K562 (cell line): ENCODE results near the gene OR8A1. TPM values are rescaled to one million over a fixed set of nuclear protein-coding genes. Genes with fewer than 3 reads are reported as not detected.

ENCODE experiments used
- ATAC-seq: fragments of 200-7000 bp; cut with Tn5 transposase; 3 replicates; pipeline ENCODE4 v1.9.1; 2020; ENCODE audit warnings: moderate library complexity
- BruUV-seq: library from RNA; stranded (reverse); fragments of 400-500 nt; replicated peaks from 2 replicates; lab custom pipeline; 2021; lab: Mats Ljungman, UMichigan
- CTCF ChIA-PET: fragments of 300-600 bp; formaldehyde crosslinking; extraction: SDS; loops from one replicate; lab custom pipeline; 2021; ENCODE audit warnings: low intra/inter-chr PET ratio; lab: Yijun Ruan, JAX
- POLR2A ChIA-PET: fragments of 300-600, 350-650 bp; sonication (Branson Sonifier 250); formaldehyde crosslinking; extraction: SDS; loops from one replicate; lab custom pipeline; 2021; ENCODE audit warnings: antibody characterized with exemption, inconsistent platforms; lab: Yijun Ruan, JAX
- DNase-seq, 4 experiments: peaks; one replicate each; pipeline versions ENCODE4 v3.0.0 to v3.0.0-alpha.2; 2011 to 2018; ENCODE audit warnings: low spot score in 3 of 4, mixed read lengths in 3 of 4; ENCODE audit errors: extremely low read depth in 1 of 4
- FAIRE-seq: peaks from 2 replicates; lab custom pipeline; 2011; peaks lifted over from hg19 to GRCh38; lab: Jason Lieb, UNC
- H2AFZ ChIP-seq: 2 replicates; pipeline ENCODE4 v1.6.0; 2011; ENCODE audit warnings: low read depth, low read length, control low read depth, inconsistent platforms
- H3K27ac ChIP-seq: fragments of 200-600 bp; 3 replicates; pipeline ENCODE4 v1.8.0; 2011; ENCODE audit warnings: low read depth, mild to moderate bottlenecking, control low read depth, inconsistent platforms, low read length, moderate library complexity, mixed read lengths; ENCODE audit errors: extremely low read depth
- H3K27me3 ChIP-seq, 2 experiments: fragments of 300-600 bp in 1 of 2; 2 replicates in 1 of 2; 3 replicates in 1 of 2; pipeline versions ENCODE4 v1.6.0 to v1.8.0; 2011; ENCODE audit warnings: inconsistent platforms in 2 of 2, low read length in 2 of 2, mild to moderate bottlenecking in 1 of 2, mixed read lengths in 1 of 2, moderate library complexity in 1 of 2; ENCODE audit not compliant: control insufficient read depth in 2 of 2, insufficient read depth in 2 of 2
- H3K36me3 ChIP-seq: fragments of 300-600 bp; 3 replicates; pipeline ENCODE4 v1.8.0; 2011; ENCODE audit warnings: mild to moderate bottlenecking, low read length, inconsistent platforms; ENCODE audit not compliant: control insufficient read depth, insufficient read depth
- H3K4me1 ChIP-seq, 2 experiments: fragments of 200-600 bp in 1 of 2; replicated peaks in 1 of 2; 2 replicates in 1 of 2; 3 replicates in 1 of 2; pipeline versions ENCODE4 v1.5.1 to v1.8.0; 2011; ENCODE audit warnings: inconsistent platforms in 2 of 2, low read length in 2 of 2, mild to moderate bottlenecking in 1 of 2, mixed read lengths in 1 of 2, moderate library complexity in 1 of 2; ENCODE audit not compliant: control insufficient read depth in 2 of 2, insufficient read depth in 2 of 2
- H3K4me2 ChIP-seq: 2 replicates; pipeline ENCODE4 v1.6.1; 2011; ENCODE audit warnings: low read length, control low read depth, inconsistent platforms, mixed read lengths; ENCODE audit not compliant: insufficient read depth
- H3K4me3 ChIP-seq: fragments of 200-600 bp; sonication (generic), shearing (Covaris generic); 2 replicates; pipeline ENCODE4 v1.5.1; 2016; ENCODE audit warnings: control low read depth, inconsistent platforms
- H3K79me2 ChIP-seq: fragments of 200-600 bp; 3 replicates; pipeline ENCODE4 v1.8.0; 2011; ENCODE audit warnings: low read length, inconsistent platforms; ENCODE audit not compliant: control insufficient read depth, insufficient read depth
- H3K9ac ChIP-seq, 2 experiments: 2 replicates each; pipeline versions ENCODE4 v1.6.0 to v1.6.1; 2011; ENCODE audit warnings: low read depth in 2 of 2, low read length in 2 of 2, control low read depth in 1 of 2, inconsistent platforms in 1 of 2, mild to moderate bottlenecking in 1 of 2, mixed read lengths in 1 of 2; ENCODE audit not compliant: insufficient read depth in 1 of 2
- H3K9me1 ChIP-seq: one replicate; pipeline ENCODE4 v1.6.0; 2011; ENCODE audit warnings: inconsistent platforms, mild to moderate bottlenecking, low read length, moderate library complexity; ENCODE audit not compliant: control insufficient read depth, insufficient read depth
- H3K9me3 ChIP-seq: replicated peaks from 2 replicates; pipeline ENCODE4 v1.5.1; 2011; ENCODE audit warnings: low read depth, low read length, inconsistent platforms; ENCODE audit not compliant: control insufficient read depth, insufficient read depth
- H4K20me1 ChIP-seq: replicated peaks from 2 replicates; pipeline ENCODE4 v1.6.1; 2011; ENCODE audit warnings: low read length, inconsistent platforms, mixed read lengths; ENCODE audit not compliant: control insufficient read depth, insufficient read depth
- ATF7 ChIP-seq: fragments of 450-650 bp; IDR thresholded peaks from 2 replicates; pipeline ENCODE4 v1.7.1; 2014; ENCODE audit warnings: mild to moderate bottlenecking, moderate library complexity
- CCAR2 ChIP-seq: fragments of 200-400 bp; formaldehyde crosslinking; IDR thresholded peaks from 2 replicates; pipeline ENCODE4 v1.6.1; 2017; ENCODE audit warnings: mild to moderate bottlenecking, low read depth, low read length
- ETV1 ChIP-seq: fragments of 450-650 bp; conservative IDR thresholded peaks from 2 replicates; pipeline ENCODE4 v1.6.1; 2016; ENCODE audit warnings: missing genetic modification characterization, control low read depth, low read depth, missing compliant biosample characterization
- MAZ ChIP-seq, 2 experiments: fragments of 450-650 bp in 1 of 2; sonication (generic) in 1 of 2; formaldehyde crosslinking; IDR thresholded peaks in 1 of 2; conservative IDR thresholded peaks in 1 of 2; 2 replicates each; pipeline versions ENCODE4 v1.4.0 to v1.5.0; 2020; ENCODE audit warnings: mild to moderate bottlenecking in 1 of 2, missing genetic modification reagents in 1 of 2
- PTTG1 ChIP-seq: fragments of 450-650 bp; IDR thresholded peaks from 2 replicates; pipeline ENCODE4 v1.6.1; 2016; ENCODE audit warnings: low read depth, mild to moderate bottlenecking, missing genetic modification characterization, missing compliant biosample characterization
- SRSF3 ChIP-seq: fragments of 200-400 bp; formaldehyde crosslinking; IDR thresholded peaks from 2 replicates; pipeline ENCODE4 v1.6.1; 2016; ENCODE audit warnings: mild to moderate bottlenecking, low read length, moderate library complexity; ENCODE audit not compliant: insufficient read depth
- ZFP30 ChIP-seq: fragments of 250-450 bp; sonication (Bioruptor Pico); IDR thresholded peaks from 2 replicates; pipeline ENCODE4 v1.8.0; 2022; ENCODE audit warnings: moderate library complexity, mild to moderate bottlenecking, inconsistent platforms, borderline replicate concordance
- ZFPM2 ChIP-seq: fragments of 250-450 bp; sonication (Bioruptor Pico); IDR thresholded peaks from 2 replicates; pipeline ENCODE4 v1.5.1; 2022; ENCODE audit warnings: mild to moderate bottlenecking
- ZKSCAN8 ChIP-seq: fragments of 200-800 bp; sonication (Bioruptor generic); IDR thresholded peaks from 2 replicates; pipeline ENCODE4 v1.6.1; 2016; ENCODE audit warnings: missing genetic modification characterization, missing compliant biosample characterization
- ZNF184 ChIP-seq: sonication (generic); formaldehyde crosslinking; IDR thresholded peaks from 2 replicates; pipeline ENCODE4 v1.5.0; 2020; ENCODE audit warnings: missing genetic modification reagents
- ZNF263 ChIP-seq: sonication (generic); formaldehyde crosslinking; IDR thresholded peaks from 2 replicates; pipeline ENCODE4 v1.8.0; 2022; ENCODE audit warnings: mild to moderate bottlenecking, missing genetic modification reagents, borderline replicate concordance
- ZZZ3 ChIP-seq: fragments of 450-650 bp; IDR thresholded peaks from 2 replicates; pipeline ENCODE4 v1.6.1; 2016; ENCODE audit warnings: antibody characterized with exemption, mild to moderate bottlenecking, moderate library complexity
- WGBS: fragments of 100-300 bp; shearing (Covaris generic); methylation state at CpG from one replicate; pipeline ENCODE4 v1.1.6; 2016; ENCODE audit warnings: low coverage, mixed read lengths; ENCODE audit not compliant: insufficient coverage; ENCODE audit errors: missing lambda C conversion rate; 5-methylcytosine and 5-hydroxymethylcytosine counted together
- in situ Hi-C: fragments of 300-500 bp; cut with MboI; formaldehyde crosslinking; loops from 4 replicates; pipeline ENCODE4 v1.15.0; 2018; ENCODE audit warnings: inconsistent platforms, mixed read lengths
- intact Hi-C: fragments of 100-400 bp; cut with micrococcal nuclease; formaldehyde crosslinking; loops from 2 replicates; pipeline ENCODE4 v1.14.2; 2022
- polyA plus RNA-seq, 8 experiments: library from polyadenylated mRNA; depleted of rRNA in 4 of 8; stranded (reverse) in 5 of 8; unstranded in 3 of 8; fragments of >200 nt; fragmentation: Nextera tagmentation in 2 of 8; fragmentation: Illumina TruSeq in 1 of 8; extraction: Ambion mirVana in 2 of 8; extraction: Trizol in 1 of 8; gene quantifications; 2 replicates each; pipeline versions ENCODE4 v1.2.1 to v1.2.3, GENCODE V29; 2011 to 2014; ENCODE audit warnings: inconsistent platforms in 1 of 8, missing spikeins in 1 of 8
- total RNA-seq, 7 experiments: library from RNA; depleted of rRNA in 6 of 7; stranded (reverse); fragments of >200 nt in 6 of 7; fragmentation: Illumina TruSeq in 2 of 7; extraction: Trizol in 2 of 7; gene quantifications; 2 replicates each; pipeline versions ENCODE4 v1.2.1 to v1.2.3, GENCODE V29; 2011 to 2021; ENCODE audit warnings: low replicate concordance in 1 of 7
- TF ChIP-seq, protein P1 (sequence below): fragments of 450-650 bp; formaldehyde crosslinking; IDR thresholded peaks from 2 replicates; pipeline ENCODE4 v1.4.0; 2020; ENCODE audit warnings: mild to moderate bottlenecking, moderate library complexity
- TF ChIP-seq, protein P2 (sequence below): fragments of 450-650 bp; IDR thresholded peaks from 2 replicates; pipeline ENCODE4 v1.6.1; 2016
- TF ChIP-seq, protein P3 (sequence below): fragments of 250-450 bp; sonication (Bioruptor Pico); IDR thresholded peaks from 2 replicates; pipeline ENCODE4 v1.4.0; 2020; ENCODE audit warnings: mild to moderate bottlenecking, moderate library complexity

OR8A1 gene
- total and polyA plus RNA-seq, 9 of the 15 experiments (the other 6 are each of a cell fraction or from before 2014, with no cell fraction given), result 0.27 to 2.7 (median 1.4) TPM

DNA sequence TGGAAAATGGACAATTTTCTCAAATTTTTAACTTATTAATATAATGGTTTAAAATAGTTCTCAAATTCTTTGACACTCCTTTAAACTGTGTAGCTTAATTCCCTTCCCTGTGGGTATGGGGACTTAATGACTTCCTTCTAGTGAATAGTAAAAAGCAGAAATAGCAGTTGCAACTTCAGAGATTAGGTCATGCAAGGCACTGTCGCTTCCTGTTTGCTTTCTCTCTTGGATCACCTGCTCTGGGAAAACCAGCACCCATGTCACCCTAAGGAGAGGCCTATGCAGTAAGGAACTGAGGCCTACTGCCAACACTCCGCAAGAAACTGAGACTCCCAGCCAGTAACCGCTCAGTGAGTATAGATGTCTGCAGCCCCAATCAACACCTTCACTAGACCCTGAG is 35.9 kb downstream of the OR8A1 start:
- intact Hi-C loops, result no loop called here
- ChIA-PET POLR2A (interaction anchor here (0.5 kb wide), 1 partner anchor 17 kb away, joined by 3 read pairs; the partner anchor contains the start of gene TBRG1), CTCF (no interaction called here)
- Histone ChIP-seq H3K9me1 (no peaks in the 10 kb centered on the region), H3K4me2 (no peak overlapping the region), H3K9me3 (no peaks in the 10 kb centered on the region), H3K9ac (no peak overlapping the region), H3K27me3 (no peaks in the 10 kb centered on the region), H3K4me3 (no peak overlapping the region), H3K4me1 (no peaks in the 10 kb centered on the region; a peak in 2 of 5 replicates), H4K20me1 (no peaks in the 10 kb centered on the region), H3K79me2 (no peaks in the 10 kb centered on the region), H2AFZ (no peak overlapping the region), H3K36me3 (no peaks in the 10 kb centered on the region), H3K27ac (no peak overlapping the region)
- FAIRE-seq (no peak), DNase-seq (no peak), ATAC-seq (no peak)
- no TSS peak for BruUV-seq
- TF ChIP-seq ATF7, result 0 out of 2 replicates have a peak, but pooled peaks have one; percentile 23
- TF ChIP-seq, protein P1, sequence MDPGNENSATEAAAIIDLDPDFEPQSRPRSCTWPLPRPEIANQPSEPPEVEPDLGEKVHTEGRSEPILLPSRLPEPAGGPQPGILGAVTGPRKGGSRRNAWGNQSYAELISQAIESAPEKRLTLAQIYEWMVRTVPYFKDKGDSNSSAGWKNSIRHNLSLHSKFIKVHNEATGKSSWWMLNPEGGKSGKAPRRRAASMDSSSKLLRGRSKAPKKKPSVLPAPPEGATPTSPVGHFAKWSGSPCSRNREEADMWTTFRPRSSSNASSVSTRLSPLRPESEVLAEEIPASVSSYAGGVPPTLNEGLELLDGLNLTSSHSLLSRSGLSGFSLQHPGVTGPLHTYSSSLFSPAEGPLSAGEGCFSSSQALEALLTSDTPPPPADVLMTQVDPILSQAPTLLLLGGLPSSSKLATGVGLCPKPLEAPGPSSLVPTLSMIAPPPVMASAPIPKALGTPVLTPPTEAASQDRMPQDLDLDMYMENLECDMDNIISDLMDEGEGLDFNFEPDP (CRISPR knock-in tag), result no peak
- TF ChIP-seq ZNF184 (CRISPR knock-in tag), result no peak
- no peak for TF ChIP-seq PTTG1 (tag)
- no peak for TF ChIP-seq SRSF3
- TF ChIP-seq, protein P2, sequence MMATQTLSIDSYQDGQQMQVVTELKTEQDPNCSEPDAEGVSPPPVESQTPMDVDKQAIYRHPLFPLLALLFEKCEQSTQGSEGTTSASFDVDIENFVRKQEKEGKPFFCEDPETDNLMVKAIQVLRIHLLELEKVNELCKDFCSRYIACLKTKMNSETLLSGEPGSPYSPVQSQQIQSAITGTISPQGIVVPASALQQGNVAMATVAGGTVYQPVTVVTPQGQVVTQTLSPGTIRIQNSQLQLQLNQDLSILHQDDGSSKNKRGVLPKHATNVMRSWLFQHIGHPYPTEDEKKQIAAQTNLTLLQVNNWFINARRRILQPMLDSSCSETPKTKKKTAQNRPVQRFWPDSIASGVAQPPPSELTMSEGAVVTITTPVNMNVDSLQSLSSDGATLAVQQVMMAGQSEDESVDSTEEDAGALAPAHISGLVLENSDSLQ, result no peak
- no peak for TF ChIP-seq CCAR2
- no peak for TF ChIP-seq ZZZ3
- TF ChIP-seq ETV1 (tag), result peak; percentile 32; the same call in 1 of the 2 replicates
- TF ChIP-seq, protein P3, sequence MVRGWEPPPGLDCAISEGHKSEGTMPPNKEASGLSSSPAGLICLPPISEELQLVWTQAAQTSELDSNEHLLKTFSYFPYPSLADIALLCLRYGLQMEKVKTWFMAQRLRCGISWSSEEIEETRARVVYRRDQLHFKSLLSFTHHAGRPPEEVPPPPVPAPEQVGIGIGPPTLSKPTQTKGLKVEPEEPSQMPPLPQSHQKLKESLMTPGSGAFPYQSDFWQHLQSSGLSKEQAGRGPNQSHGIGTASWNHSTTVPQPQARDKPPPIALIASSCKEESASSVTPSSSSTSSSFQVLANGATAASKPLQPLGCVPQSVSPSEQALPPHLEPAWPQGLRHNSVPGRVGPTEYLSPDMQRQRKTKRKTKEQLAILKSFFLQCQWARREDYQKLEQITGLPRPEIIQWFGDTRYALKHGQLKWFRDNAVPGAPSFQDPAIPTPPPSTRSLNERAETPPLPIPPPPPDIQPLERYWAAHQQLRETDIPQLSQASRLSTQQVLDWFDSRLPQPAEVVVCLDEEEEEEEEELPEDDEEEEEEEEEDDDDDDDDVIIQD (CRISPR knock-in tag), result no peak
- no peak for TF ChIP-seq ZNF263 (CRISPR knock-in tag)
- peak; percentile 75; the same call in 1 of the 2 replicates for TF ChIP-seq ZKSCAN8 (CRISPR knock-in tag)
- no peak for TF ChIP-seq MAZ (CRISPR knock-in tag; conservative IDR thresholded peaks at IDR 0.05 in 1 of 2, IDR thresholded peaks at IDR 0.05 in 1 of 2)
- TF ChIP-seq ZFP30 (CRISPR knock-in tag), result no peak
- no peak for TF ChIP-seq ZFPM2
- 55% methylated on average over 3 of the region's 3 CpGs for WGBS
- in situ Hi-C loops, result no loop called here
